ENCODE measurements around the gene OR52N2. TPM values are rescaled to one million over a fixed set of nuclear protein-coding genes. Genes with fewer than 3 reads are reported as not detected.

OR52N2 gene
- total and polyA plus RNA-seq, 9 of the 15 experiments (the other 6 are each of a cell fraction or from before 2014, with no cell fraction given): not detected

DNA sequence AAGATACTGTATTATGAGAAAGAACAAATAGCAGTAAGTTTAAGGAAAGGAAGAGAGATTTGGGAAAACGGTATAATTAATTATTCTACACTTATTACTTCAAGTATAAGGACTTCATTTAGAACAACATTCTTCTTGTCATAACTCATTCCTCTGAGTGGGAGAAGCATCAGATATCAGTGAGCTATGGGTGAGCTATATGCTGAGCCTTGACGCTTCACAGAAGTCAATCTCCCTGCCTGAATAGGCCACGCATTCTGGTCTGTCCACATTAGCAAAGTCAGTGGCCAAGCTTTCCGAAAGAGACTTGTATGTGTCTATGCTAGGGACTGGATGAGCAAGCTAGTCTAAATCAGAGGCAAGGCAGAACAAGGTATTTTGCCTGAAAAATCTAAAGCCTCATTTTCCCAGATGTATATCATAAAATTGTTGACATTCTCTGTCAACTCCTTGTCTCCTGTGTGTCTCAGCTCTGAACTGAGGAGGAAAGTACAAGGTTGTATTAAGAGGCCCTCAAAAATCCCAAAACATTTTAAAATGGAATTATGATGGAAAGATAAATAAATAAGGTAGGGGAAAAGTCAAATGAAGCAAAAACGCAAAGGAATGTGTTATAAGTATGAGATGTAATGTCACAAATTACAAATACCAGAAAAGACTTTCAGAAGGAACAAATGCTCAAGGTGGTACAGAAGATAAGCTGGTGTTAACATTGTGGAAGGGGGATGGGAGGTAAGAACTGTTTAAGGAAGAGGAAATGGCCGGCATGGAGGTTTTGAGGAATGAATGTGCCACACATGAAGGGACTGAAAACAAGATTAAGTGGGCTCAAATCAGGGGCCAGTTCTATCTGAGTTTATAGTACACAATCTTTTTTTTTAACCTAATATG is 1.4 kb downstream of the OR52N2 start (continued):
- 0 out of 2 replicates have a peak, but pooled peaks have one; percentile 11 for TF ChIP-seq JUND (IDR thresholded peaks at IDR 0.05; ENCODE audit: borderline replicate concordance, low read depth, low read length)
- TF ChIP-seq JUND (tag; IDR thresholded peaks at IDR 0.05; ENCODE audit: borderline replicate concordance, low read depth, low read length): no peak; the same call in 2 of the 3 replicates
- 0 out of 2 replicates have a peak, but pooled peaks have one; percentile 26 for TF ChIP-seq HLTF (IDR thresholded peaks at IDR 0.05)
- TF ChIP-seq COPS2 (conservative IDR thresholded peaks at IDR 0.05): no peak
- TF ChIP-seq RAD21 (CRISPR knock-in tag; conservative IDR thresholded peaks at IDR 0.05 in 1 of 2, IDR thresholded peaks at IDR 0.05 in 1 of 2): no peak
- TF ChIP-seq CBX3 (IDR thresholded peaks at IDR 0.05; ENCODE audit: borderline replicate concordance in 1 of 2, low read length in 2 of 2): peak in 1 of 2 experiments; percentile 68; a peak in 1 of 3 replicates
- peak; percentile 85 for TF ChIP-seq SPI1 (IDR thresholded peaks at IDR 0.05; ENCODE audit: borderline replicate concordance, low read depth, low read length)
- TF ChIP-seq ZNF184 (CRISPR knock-in tag; IDR thresholded peaks at IDR 0.05): no peak

DNA sequence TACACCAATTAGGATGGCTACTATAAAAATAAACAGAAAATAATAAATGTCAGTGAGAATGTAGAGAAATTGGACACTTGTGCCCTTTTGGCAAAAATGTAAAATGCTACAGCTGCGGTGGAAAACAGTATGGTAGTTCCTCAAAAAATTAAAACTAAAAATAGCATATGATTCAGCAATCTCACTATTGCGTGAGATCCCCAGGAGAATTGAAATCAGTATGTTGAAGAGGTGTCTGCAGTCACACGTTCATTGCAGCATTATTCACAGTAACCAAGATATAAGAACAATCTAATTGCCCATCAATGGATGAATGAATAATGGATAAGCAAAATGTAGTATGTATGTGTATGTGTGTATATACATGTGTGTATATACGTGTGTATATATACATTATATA is 6.8 kb downstream of the OR52N2 start:
- CTCF ChIA-PET (ENCODE audit: low intra/inter-chr PET ratio): no interaction called here
- TF ChIP-seq LARP7 (IDR thresholded peaks at IDR 0.05) (no peak), KLF6 (CRISPR knock-in tag; IDR thresholded peaks at IDR 0.05; ENCODE audit: borderline replicate concordance) (no peak), C11orf30 (IDR thresholded peaks at IDR 0.05; ENCODE audit: low read depth) (peak; percentile 81), HNRNPK (IDR thresholded peaks at IDR 0.05; ENCODE audit: low read depth, low read length, poor library complexity, severe bottlenecking) (no peak), SMARCA4 (IDR thresholded peaks at IDR 0.05) (peak; percentile 53; the same call in 1 of the 2 replicates), SP1 (CRISPR knock-in tag; IDR thresholded peaks at IDR 0.05) (0 out of 2 replicates have a peak, but pooled peaks have one; percentile 0), CBX1 (IDR thresholded peaks at IDR 0.05; ENCODE audit: low read depth) (peak; percentile 29; the same call in 1 of the 2 replicates)
- TF ChIP-seq, protein P1, sequence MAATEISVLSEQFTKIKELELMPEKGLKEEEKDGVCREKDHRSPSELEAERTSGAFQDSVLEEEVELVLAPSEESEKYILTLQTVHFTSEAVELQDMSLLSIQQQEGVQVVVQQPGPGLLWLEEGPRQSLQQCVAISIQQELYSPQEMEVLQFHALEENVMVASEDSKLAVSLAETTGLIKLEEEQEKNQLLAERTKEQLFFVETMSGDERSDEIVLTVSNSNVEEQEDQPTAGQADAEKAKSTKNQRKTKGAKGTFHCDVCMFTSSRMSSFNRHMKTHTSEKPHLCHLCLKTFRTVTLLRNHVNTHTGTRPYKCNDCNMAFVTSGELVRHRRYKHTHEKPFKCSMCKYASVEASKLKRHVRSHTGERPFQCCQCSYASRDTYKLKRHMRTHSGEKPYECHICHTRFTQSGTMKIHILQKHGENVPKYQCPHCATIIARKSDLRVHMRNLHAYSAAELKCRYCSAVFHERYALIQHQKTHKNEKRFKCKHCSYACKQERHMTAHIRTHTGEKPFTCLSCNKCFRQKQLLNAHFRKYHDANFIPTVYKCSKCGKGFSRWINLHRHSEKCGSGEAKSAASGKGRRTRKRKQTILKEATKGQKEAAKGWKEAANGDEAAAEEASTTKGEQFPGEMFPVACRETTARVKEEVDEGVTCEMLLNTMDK (IDR thresholded peaks at IDR 0.05; ENCODE audit: borderline replicate concordance, insufficient read depth, low read depth, low read length, poor library complexity, severe bottlenecking): no peak
- TF ChIP-seq, protein P2, sequence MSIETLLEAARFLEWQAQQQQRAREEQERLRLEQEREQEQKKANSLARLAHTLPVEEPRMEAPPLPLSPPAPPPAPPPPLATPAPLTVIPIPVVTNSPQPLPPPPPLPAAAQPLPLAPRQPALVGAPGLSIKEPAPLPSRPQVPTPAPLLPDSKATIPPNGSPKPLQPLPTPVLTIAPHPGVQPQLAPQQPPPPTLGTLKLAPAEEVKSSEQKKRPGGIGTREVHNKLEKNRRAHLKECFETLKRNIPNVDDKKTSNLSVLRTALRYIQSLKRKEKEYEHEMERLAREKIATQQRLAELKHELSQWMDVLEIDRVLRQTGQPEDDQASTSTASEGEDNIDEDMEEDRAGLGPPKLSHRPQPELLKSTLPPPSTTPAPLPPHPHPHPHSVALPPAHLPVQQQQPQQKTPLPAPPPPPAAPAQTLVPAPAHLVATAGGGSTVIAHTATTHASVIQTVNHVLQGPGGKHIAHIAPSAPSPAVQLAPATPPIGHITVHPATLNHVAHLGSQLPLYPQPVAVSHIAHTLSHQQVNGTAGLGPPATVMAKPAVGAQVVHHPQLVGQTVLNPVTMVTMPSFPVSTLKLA (conservative IDR thresholded peaks at IDR 0.05): no peak

More for the DNA sequence above, 6.8 kb downstream of the OR52N2 start:
- POLR2A ChIA-PET: interaction anchor here (0.6 kb wide), 1 partner anchor 788 kb away, joined by 4 read pairs; no protein-coding TSS in a partner anchor
- intact Hi-C loops (cut with micrococcal nuclease) (no loop called here), in situ Hi-C loops (cut with MboI) (no loop called here)
- Histone ChIP-seq H3K9ac (ENCODE audit: insufficient read depth in 1 of 2, low read depth in 2 of 2, low read length in 2 of 2) (no peak overlapping the region), H3K4me2 (ENCODE audit: insufficient read depth, low read length) (no peak overlapping the region; the same call in 1 of the 2 replicates), H3K9me3 (replicated peaks; ENCODE audit: control insufficient read depth, insufficient read depth, low read depth, low read length) (no peaks in the 10 kb centered on the region), H3K4me1 (replicated peaks in 1 of 2; ENCODE audit: control insufficient read depth in 2 of 2, insufficient read depth in 2 of 2, low read length in 2 of 2) (peaks cover 0 to 4% of the 10 kb centered on the region in 2 experiments; a peak in 2 of 5 replicates), H3K27me3 (ENCODE audit: control insufficient read depth in 2 of 2, insufficient read depth in 2 of 2, low read length in 2 of 2) (no peaks in the 10 kb centered on the region), H2AFZ (ENCODE audit: low read depth, low read length) (peak overlapping the region; percentile 53; the same call in 1 of the 2 replicates), H3K9me1 (ENCODE audit: control insufficient read depth, insufficient read depth, low read length) (no peaks in the 10 kb centered on the region), H3K4me3 (no peak overlapping the region), H3K27ac (ENCODE audit: extremely low read depth, low read depth, low read length) (peak overlapping the region; percentile 63; the same call in 1 of the 3 replicates), H3K36me3 (ENCODE audit: control insufficient read depth, insufficient read depth, low read length) (no peaks in the 10 kb centered on the region), H3K79me2 (ENCODE audit: control insufficient read depth, insufficient read depth, low read length) (no peaks in the 10 kb centered on the region), H4K20me1 (replicated peaks; ENCODE audit: control insufficient read depth, insufficient read depth, low read length) (no peaks in the 10 kb centered on the region)
- ATAC-seq (peak; percentile 82), FAIRE-seq (no peak), DNase-seq (ENCODE audit: extremely low read depth in 1 of 4, low spot score in 3 of 4) (peak in 1 of 4 experiments; percentile 23)
- no TSS peak for BruUV-seq (replicated peaks)
- 2% methylated on average over 4 of the region's 4 CpGs for WGBS (ENCODE audit: insufficient coverage, low coverage, missing lambda C conversion rate)

All from K562 (cell line).